Measurements from ENCODE around the gene ARHGAP19. TPM values are rescaled to one million over a fixed set of nuclear protein-coding genes. Genes with fewer than 3 reads are reported as not detected.

ARHGAP19 gene
- total RNA-seq, 1 experiment from 2014 or later = 28.9 TPM

DNA sequence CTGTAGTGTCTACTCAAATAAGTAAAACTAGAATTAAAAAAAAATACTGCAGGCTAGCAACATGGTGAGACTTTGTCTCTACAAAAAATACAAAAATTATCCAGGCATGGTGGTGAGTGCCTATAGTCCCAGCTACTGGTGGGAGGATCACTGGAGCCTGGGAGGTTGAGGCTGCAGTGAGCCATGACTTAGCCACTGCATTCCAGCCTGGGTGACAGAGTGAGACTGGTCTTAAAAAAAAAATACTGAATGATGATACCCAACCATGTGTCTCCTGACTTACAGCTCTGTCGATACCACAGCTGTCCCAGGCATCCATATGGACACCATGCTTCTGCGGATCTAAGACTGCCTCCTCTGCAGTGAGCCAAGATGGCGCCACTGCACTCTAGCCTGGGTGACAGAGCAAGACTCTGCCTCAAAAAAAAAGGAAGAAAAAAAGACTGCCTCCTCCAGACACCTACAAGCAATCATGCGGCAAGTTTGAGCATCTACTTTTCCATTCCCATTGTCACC is 18.7 kb upstream of the ARHGAP19 start:
- ChIA-PET CTCF (no interaction called here), POLR2A (no interaction called here)
- H3K27ac ChIP-seq (ENCODE audit: low read length) = no peak overlapping the region
- intact Hi-C loops (cut with micrococcal nuclease; ENCODE audit: unreplicated experiment) (no loop called here), in situ Hi-C loops (cut with HindIII; ENCODE audit: low pct_unique_long_range_greater_than_20kb, low sequenced_read_pairs) (no loop called here)
- ATAC-seq (no peak), DNase-seq (ENCODE audit: low read depth, low spot score) (no peak)
- H3K4me3 ChIP-seq (ENCODE audit: low read depth in 2 of 2, low read length in 2 of 2) = no peak overlapping the region
- TF ChIP-seq, protein P1, sequence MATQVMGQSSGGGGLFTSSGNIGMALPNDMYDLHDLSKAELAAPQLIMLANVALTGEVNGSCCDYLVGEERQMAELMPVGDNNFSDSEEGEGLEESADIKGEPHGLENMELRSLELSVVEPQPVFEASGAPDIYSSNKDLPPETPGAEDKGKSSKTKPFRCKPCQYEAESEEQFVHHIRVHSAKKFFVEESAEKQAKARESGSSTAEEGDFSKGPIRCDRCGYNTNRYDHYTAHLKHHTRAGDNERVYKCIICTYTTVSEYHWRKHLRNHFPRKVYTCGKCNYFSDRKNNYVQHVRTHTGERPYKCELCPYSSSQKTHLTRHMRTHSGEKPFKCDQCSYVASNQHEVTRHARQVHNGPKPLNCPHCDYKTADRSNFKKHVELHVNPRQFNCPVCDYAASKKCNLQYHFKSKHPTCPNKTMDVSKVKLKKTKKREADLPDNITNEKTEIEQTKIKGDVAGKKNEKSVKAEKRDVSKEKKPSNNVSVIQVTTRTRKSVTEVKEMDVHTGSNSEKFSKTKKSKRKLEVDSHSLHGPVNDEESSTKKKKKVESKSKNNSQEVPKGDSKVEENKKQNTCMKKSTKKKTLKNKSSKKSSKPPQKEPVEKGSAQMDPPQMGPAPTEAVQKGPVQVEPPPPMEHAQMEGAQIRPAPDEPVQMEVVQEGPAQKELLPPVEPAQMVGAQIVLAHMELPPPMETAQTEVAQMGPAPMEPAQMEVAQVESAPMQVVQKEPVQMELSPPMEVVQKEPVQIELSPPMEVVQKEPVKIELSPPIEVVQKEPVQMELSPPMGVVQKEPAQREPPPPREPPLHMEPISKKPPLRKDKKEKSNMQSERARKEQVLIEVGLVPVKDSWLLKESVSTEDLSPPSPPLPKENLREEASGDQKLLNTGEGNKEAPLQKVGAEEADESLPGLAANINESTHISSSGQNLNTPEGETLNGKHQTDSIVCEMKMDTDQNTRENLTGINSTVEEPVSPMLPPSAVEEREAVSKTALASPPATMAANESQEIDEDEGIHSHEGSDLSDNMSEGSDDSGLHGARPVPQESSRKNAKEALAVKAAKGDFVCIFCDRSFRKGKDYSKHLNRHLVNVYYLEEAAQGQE (IDR thresholded peaks at IDR 0.05; ENCODE audit: insufficient read depth in 1 of 2, low read depth in 2 of 2, low read length in 1 of 2) = no peak
- TF ChIP-seq, protein P2, sequence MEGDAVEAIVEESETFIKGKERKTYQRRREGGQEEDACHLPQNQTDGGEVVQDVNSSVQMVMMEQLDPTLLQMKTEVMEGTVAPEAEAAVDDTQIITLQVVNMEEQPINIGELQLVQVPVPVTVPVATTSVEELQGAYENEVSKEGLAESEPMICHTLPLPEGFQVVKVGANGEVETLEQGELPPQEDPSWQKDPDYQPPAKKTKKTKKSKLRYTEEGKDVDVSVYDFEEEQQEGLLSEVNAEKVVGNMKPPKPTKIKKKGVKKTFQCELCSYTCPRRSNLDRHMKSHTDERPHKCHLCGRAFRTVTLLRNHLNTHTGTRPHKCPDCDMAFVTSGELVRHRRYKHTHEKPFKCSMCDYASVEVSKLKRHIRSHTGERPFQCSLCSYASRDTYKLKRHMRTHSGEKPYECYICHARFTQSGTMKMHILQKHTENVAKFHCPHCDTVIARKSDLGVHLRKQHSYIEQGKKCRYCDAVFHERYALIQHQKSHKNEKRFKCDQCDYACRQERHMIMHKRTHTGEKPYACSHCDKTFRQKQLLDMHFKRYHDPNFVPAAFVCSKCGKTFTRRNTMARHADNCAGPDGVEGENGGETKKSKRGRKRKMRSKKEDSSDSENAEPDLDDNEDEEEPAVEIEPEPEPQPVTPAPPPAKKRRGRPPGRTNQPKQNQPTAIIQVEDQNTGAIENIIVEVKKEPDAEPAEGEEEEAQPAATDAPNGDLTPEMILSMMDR (IDR thresholded peaks at IDR 0.05) = no peak
- TF ChIP-seq TCF7L2 (IDR thresholded peaks at IDR 0.05; ENCODE audit: low read depth, low read length) (no peak), POLR2AphosphoS5 (IDR thresholded peaks at IDR 0.05; ENCODE audit: low read depth, low read length) (no peak), SIN3A (IDR thresholded peaks at IDR 0.05; ENCODE audit: borderline replicate concordance, insufficient read depth, low read depth, low read length) (no peak)
- no peaks in the 10 kb centered on the region for H3K4me1 ChIP-seq (ENCODE audit: control insufficient read depth, insufficient read depth, low read length)
- BruUV-seq (replicated peaks) = no TSS peak
- H3K36me3 ChIP-seq (ENCODE audit: control insufficient read depth, insufficient read depth, low read length) = no peaks in the 10 kb centered on the region
- no peaks in the 10 kb centered on the region for H3K27me3 ChIP-seq (ENCODE audit: control insufficient read depth, insufficient read depth, low read length)
- H3K9me3 ChIP-seq (ENCODE audit: control insufficient read depth, insufficient read depth, low read depth, low read length) = no peaks in the 10 kb centered on the region

DNA sequence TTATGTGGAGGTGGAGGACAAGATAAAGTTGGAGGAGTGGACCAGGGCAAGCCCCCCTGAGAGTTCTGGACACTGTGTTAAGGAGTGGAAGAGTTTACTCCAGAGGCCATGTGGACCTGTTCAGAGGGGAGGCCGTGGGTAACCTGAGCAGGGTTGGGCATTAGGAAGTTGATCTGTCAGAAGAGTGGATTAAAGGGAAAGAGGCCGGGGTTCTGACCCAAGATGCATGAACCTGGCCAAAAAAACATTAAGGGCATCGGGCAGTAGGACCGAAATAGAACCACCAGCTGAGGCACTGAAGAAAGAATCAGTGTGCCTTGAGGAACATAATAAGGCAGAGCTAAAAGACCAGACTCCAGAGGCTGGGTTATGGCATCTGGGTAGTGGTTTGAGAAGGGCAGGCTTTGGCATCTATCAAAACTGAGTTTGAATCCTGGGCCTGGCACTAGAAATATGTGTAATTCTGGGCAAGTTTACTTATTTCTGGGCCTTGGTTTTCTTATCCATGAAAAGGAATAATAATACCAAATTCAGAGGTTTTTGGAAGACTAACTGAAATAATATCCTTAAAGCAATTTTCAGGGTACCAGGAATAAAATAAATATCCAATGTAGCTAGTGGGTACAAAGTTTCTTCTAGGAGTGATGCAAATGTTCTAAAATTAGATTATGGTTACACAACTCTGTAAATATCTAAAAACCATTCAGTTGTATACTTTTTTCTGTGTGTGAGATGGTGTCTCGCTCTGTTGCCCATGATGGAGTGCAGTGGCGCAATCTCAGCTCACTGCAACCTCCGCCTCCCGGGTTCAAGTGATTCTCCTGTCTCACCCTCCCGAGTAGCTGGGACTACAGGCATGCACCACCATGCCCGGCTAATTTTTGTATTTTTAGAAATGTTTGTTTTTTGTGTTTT is 15.7 kb upstream of the ARHGAP19 start:
- H3K27me3 ChIP-seq (ENCODE audit: control insufficient read depth, insufficient read depth, low read length) = no peaks in the 10 kb centered on the region
- intact Hi-C loops (cut with micrococcal nuclease; ENCODE audit: unreplicated experiment) (no loop called here), in situ Hi-C loops (cut with HindIII; ENCODE audit: low pct_unique_long_range_greater_than_20kb, low sequenced_read_pairs) (no loop called here)
- TF ChIP-seq, protein P2 (IDR thresholded peaks at IDR 0.05) = no peak
- no peak for TF ChIP-seq POLR2AphosphoS5 (IDR thresholded peaks at IDR 0.05; ENCODE audit: low read depth, low read length)
- TF ChIP-seq, protein P1 (IDR thresholded peaks at IDR 0.05; ENCODE audit: insufficient read depth in 1 of 2, low read depth in 2 of 2, low read length in 1 of 2) = no peak
- TF ChIP-seq TCF7L2 (IDR thresholded peaks at IDR 0.05; ENCODE audit: low read depth, low read length) = no peak
- no peak for TF ChIP-seq SIN3A (IDR thresholded peaks at IDR 0.05; ENCODE audit: borderline replicate concordance, insufficient read depth, low read depth, low read length)
- BruUV-seq (replicated peaks) = no TSS peak
- no peak for ATAC-seq
- no peak overlapping the region for H3K4me3 ChIP-seq (ENCODE audit: low read depth in 2 of 2, low read length in 2 of 2)
- CTCF ChIA-PET = interaction anchor here (0.5 kb wide), 1 partner anchor 10 kb away, joined by 3 read pairs; no protein-coding TSS in a partner anchor
- DNase-seq (ENCODE audit: low read depth, low spot score) = no peak
- H3K4me1 ChIP-seq (ENCODE audit: control insufficient read depth, insufficient read depth, low read length) = no peaks in the 10 kb centered on the region
- H3K9me3 ChIP-seq (ENCODE audit: control insufficient read depth, insufficient read depth, low read depth, low read length) = no peaks in the 10 kb centered on the region
- H3K27ac ChIP-seq (ENCODE audit: low read length) = no peak overlapping the region
- H3K36me3 ChIP-seq (ENCODE audit: control insufficient read depth, insufficient read depth, low read length) = no peaks in the 10 kb centered on the region
- POLR2A ChIA-PET = no interaction called here

Measured in Panc1 (cell line).